Effector memory CD8-positive, alpha-beta T cell (primary cell): ENCODE measurements around the gene CACNA2D4.

Experiments
- ATAC-seq: fragments of 150-1000 bp; cut with Tn5 transposase; replicated peaks from 2 replicates; pipeline ENCODE4 v1.10.0; 2021; ENCODE audit warnings: mild to moderate bottlenecking, moderate library complexity
- DNase-seq, 3 experiments: peaks; one replicate each; pipeline ENCODE4 v3.0.0; 2021
- H3K27ac Mint-ChIP-seq, 2 donors: one replicate each; pipeline ENCODE4 v1.8.0; 2022; ENCODE audit warnings: mild to moderate bottlenecking in 2 of 2, mixed read lengths in 2 of 2, moderate library complexity in 2 of 2
- H3K27me3 Mint-ChIP-seq, 2 donors: one replicate each; pipeline ENCODE4 v1.8.0; 2022; ENCODE audit warnings: mixed read lengths in 2 of 2
- H3K36me3 Mint-ChIP-seq: one replicate; pipeline ENCODE4 v1.8.0; 2022; ENCODE audit warnings: mild to moderate bottlenecking, moderate library complexity, mixed read lengths; ENCODE audit not compliant: insufficient read depth
- H3K4me1 Mint-ChIP-seq, 2 donors: one replicate each; pipeline ENCODE4 v1.8.0; 2022; ENCODE audit warnings: low read depth in 2 of 2, mixed read lengths in 2 of 2
- H3K4me3 Mint-ChIP-seq, 2 donors: one replicate each; pipeline ENCODE4 v1.8.0; 2022; ENCODE audit warnings: mild to moderate bottlenecking in 2 of 2, mixed read lengths in 2 of 2, moderate library complexity in 2 of 2
- H3K9me3 Mint-ChIP-seq, 2 donors: one replicate each; pipeline ENCODE4 v1.8.0; 2022; ENCODE audit warnings: mixed read lengths in 2 of 2

The CACNA2D4 gene

GRCh38 chr12:1939801-1940607 lies 21.6 kb upstream of the CACNA2D4 start:
- ATAC-seq, result peak; percentile 100
- Mint-ChIP-seq H3K9me3 (no peaks in the 10 kb centered on the region), H3K4me1 (peaks cover 2 to 4% of the 10 kb centered on the region in 2 donors), H3K27ac (peak overlapping the region in 1 of 2 donors; percentile 57), H3K36me3 (peaks cover 19% of the 10 kb centered on the region), H3K27me3 (no peaks in the 10 kb centered on the region), H3K4me3 (no peak overlapping the region)
- DNase-seq, result peak; percentile 89 to 91 (median 90)

- Mint-ChIP-seq H3K9me3 (no peaks in the 10 kb centered on the region), H3K4me3 (no peak overlapping the region), H3K27me3 (no peaks in the 10 kb centered on the region), H3K36me3 (peaks cover 19% of the 10 kb centered on the region), H3K27ac (no peak overlapping the region), H3K4me1 (peaks cover 2 to 4% of the 10 kb centered on the region in 2 donors)
- DNase-seq (no peak), ATAC-seq (no peak)
These were observed 20.9 kb upstream of the CACNA2D4 start for GRCh38 chr12:1939331-1939730.

GRCh38 chr12:1937481-1938224 lies 19.2 kb upstream of the CACNA2D4 start:
- no peak for ATAC-seq
- Mint-ChIP-seq H3K4me3 (no peak overlapping the region), H3K9me3 (no peaks in the 10 kb centered on the region), H3K27ac (no peak overlapping the region), H3K4me1 (peaks cover 2 to 4% of the 10 kb centered on the region in 2 donors), H3K27me3 (no peaks in the 10 kb centered on the region), H3K36me3 (peaks cover 11% of the 10 kb centered on the region)
- DNase-seq, result no peak

GRCh38 chr12:1936406-1937320 lies 18.2 kb upstream of the CACNA2D4 start:
- Mint-ChIP-seq H3K9me3 (no peaks in the 10 kb centered on the region), H3K4me3 (no peak overlapping the region), H3K4me1 (peaks cover 4 to 8% of the 10 kb centered on the region in 2 donors), H3K27me3 (no peaks in the 10 kb centered on the region), H3K36me3 (peaks cover 9% of the 10 kb centered on the region), H3K27ac (no peak overlapping the region)
- ATAC-seq, result no peak
- no peak for DNase-seq

- no peak overlapping the region for H3K27ac Mint-ChIP-seq
- H3K9me3 Mint-ChIP-seq, result no peaks in the 10 kb centered on the region
- no peak overlapping the region for H3K4me3 Mint-ChIP-seq
- peaks cover 4 to 8% of the 10 kb centered on the region in 2 donors for H3K4me1 Mint-ChIP-seq
- no peaks in the 10 kb centered on the region for H3K27me3 Mint-ChIP-seq
- ATAC-seq, result no peak
- peaks cover 6% of the 10 kb centered on the region for H3K36me3 Mint-ChIP-seq
- DNase-seq, result no peak
These were observed 17.4 kb upstream of the CACNA2D4 start for GRCh38 chr12:1935700-1936378.

GRCh38 chr12:1935242-1935641 lies 16.8 kb upstream of the CACNA2D4 start:
- Mint-ChIP-seq H3K27me3 (no peaks in the 10 kb centered on the region), H3K9me3 (no peaks in the 10 kb centered on the region), H3K36me3 (peaks cover 4% of the 10 kb centered on the region), H3K27ac (no peak overlapping the region), H3K4me1 (peaks cover 4 to 8% of the 10 kb centered on the region in 2 donors), H3K4me3 (no peak overlapping the region)
- DNase-seq (no peak), ATAC-seq (no peak)

- H3K9me3 Mint-ChIP-seq, result no peaks in the 10 kb centered on the region
- no peaks in the 10 kb centered on the region for H3K36me3 Mint-ChIP-seq
- no peaks in the 10 kb centered on the region for H3K27me3 Mint-ChIP-seq
- H3K4me3 Mint-ChIP-seq, result no peak overlapping the region
- no peak overlapping the region for H3K27ac Mint-ChIP-seq
- ATAC-seq, result no peak
- no peak for DNase-seq
- H3K4me1 Mint-ChIP-seq, result peaks cover 1 to 7% of the 10 kb centered on the region in 2 donors
These were observed 16.4 kb upstream of the CACNA2D4 start for GRCh38 chr12:1934831-1935230.

- peaks cover 5 to 6% of the 10 kb centered on the region in 2 donors for H3K4me1 Mint-ChIP-seq
- ATAC-seq, result no peak
- no peak for DNase-seq
- H3K4me3 Mint-ChIP-seq, result no peak overlapping the region
- H3K27ac Mint-ChIP-seq, result no peak overlapping the region
- no peaks in the 10 kb centered on the region for H3K9me3 Mint-ChIP-seq
- no peaks in the 10 kb centered on the region for H3K27me3 Mint-ChIP-seq
- H3K36me3 Mint-ChIP-seq, result no peaks in the 10 kb centered on the region
These were observed 15.6 kb upstream of the CACNA2D4 start for GRCh38 chr12:1934068-1934467.

- H3K27me3 Mint-ChIP-seq, result no peaks in the 10 kb centered on the region
- DNase-seq (no peak), ATAC-seq (no peak)
- no peaks in the 10 kb centered on the region for H3K9me3 Mint-ChIP-seq
- no peak overlapping the region for H3K4me3 Mint-ChIP-seq
- H3K4me1 Mint-ChIP-seq, result peaks cover 6% of the 10 kb centered on the region in 2 donors
- no peaks in the 10 kb centered on the region for H3K36me3 Mint-ChIP-seq
- no peak overlapping the region for H3K27ac Mint-ChIP-seq
These were observed 15.0 kb upstream of the CACNA2D4 start for GRCh38 chr12:1933342-1934051.

- H3K4me3 Mint-ChIP-seq, result no peak overlapping the region
- no peak for ATAC-seq
- H3K9me3 Mint-ChIP-seq, result no peaks in the 10 kb centered on the region
- DNase-seq, result no peak
- no peaks in the 10 kb centered on the region for H3K36me3 Mint-ChIP-seq
- H3K27ac Mint-ChIP-seq, result peak overlapping the region in 1 of 2 donors; percentile 18
- peaks cover 2 to 4% of the 10 kb centered on the region in 2 donors for H3K27me3 Mint-ChIP-seq
- peaks cover 6% of the 10 kb centered on the region in 2 donors for H3K4me1 Mint-ChIP-seq
These were observed 13.9 kb upstream of the CACNA2D4 start for GRCh38 chr12:1932264-1932777.

GRCh38 chr12:1931642-1932041 lies 13.2 kb upstream of the CACNA2D4 start:
- DNase-seq, result no peak
- H3K4me1 Mint-ChIP-seq, result peaks cover 6% of the 10 kb centered on the region in 2 donors
- no peaks in the 10 kb centered on the region for H3K36me3 Mint-ChIP-seq
- no peak overlapping the region for H3K4me3 Mint-ChIP-seq
- peaks cover 9% of the 10 kb centered on the region in 2 donors for H3K27me3 Mint-ChIP-seq
- ATAC-seq, result no peak
- H3K27ac Mint-ChIP-seq, result no peak overlapping the region
- no peaks in the 10 kb centered on the region for H3K9me3 Mint-ChIP-seq
